H9 (cell line): ENCODE data around the gene ABHD5. TPM values are rescaled to one million over a fixed set of nuclear protein-coding genes. Genes with fewer than 3 reads are reported as not detected.
"Not testable (repeated sequence)": the region's sequence is repeated elsewhere in the genome, so short reads cannot be mapped to it uniquely, and the experiment has no call there.

Experiments used
- DNase-seq: peaks from one replicate; pipeline ENCODE4 v3.0.0-alpha.2; 2017
- H2AFZ ChIP-seq: one replicate; pipeline ENCODE4 v1.6.1; 2013; ENCODE audit warnings: mild to moderate bottlenecking, low read length, control low read depth, moderate library complexity
- H2AK5ac ChIP-seq: 2 replicates; pipeline ENCODE4 v1.6.1; 2013; ENCODE audit warnings: low read length, control low read depth, mixed read lengths; ENCODE audit not compliant: insufficient read length
- H2BK120ac ChIP-seq: one replicate; pipeline ENCODE4 v1.6.1; 2013; ENCODE audit warnings: low read depth, mild to moderate bottlenecking, low read length, control low read depth, inconsistent platforms; ENCODE audit not compliant: poor library complexity, severe bottlenecking
- H2BK12ac ChIP-seq: 2 replicates; pipeline ENCODE4 v1.6.1; 2013; ENCODE audit warnings: low read length, control low read depth, mixed read lengths, low read depth; ENCODE audit not compliant: insufficient read length
- H2BK15ac ChIP-seq: 2 replicates; pipeline ENCODE4 v1.6.1; 2013; ENCODE audit warnings: low read depth, low read length, control low read depth
- H2BK20ac ChIP-seq: one replicate; pipeline ENCODE4 v1.6.1; 2013; ENCODE audit warnings: low read depth, mild to moderate bottlenecking, low read length, control low read depth, inconsistent platforms; ENCODE audit not compliant: poor library complexity, severe bottlenecking
- H2BK5ac ChIP-seq: 2 replicates; pipeline ENCODE4 v1.6.1; 2013; ENCODE audit warnings: low read length, control low read depth, mixed read lengths; ENCODE audit not compliant: insufficient read length
- H3K14ac ChIP-seq: 2 replicates; pipeline ENCODE4 v1.6.1; 2013; ENCODE audit warnings: low read length, control low read depth; ENCODE audit not compliant: insufficient read depth
- H3K18ac ChIP-seq: 2 replicates; pipeline ENCODE4 v1.6.1; 2013; ENCODE audit warnings: low read depth, mild to moderate bottlenecking, mixed read lengths, low read length, control low read depth; ENCODE audit not compliant: insufficient read length
- H3K23ac ChIP-seq: 2 replicates; pipeline ENCODE4 v1.6.1; 2013; ENCODE audit warnings: low read length, control low read depth, mixed read lengths, low read depth; ENCODE audit not compliant: insufficient read length
- H3K23me2 ChIP-seq: 2 replicates; pipeline ENCODE4 v1.6.1; 2013; ENCODE audit warnings: low read depth, mild to moderate bottlenecking, mixed read lengths, low read length, control low read depth; ENCODE audit not compliant: insufficient read length, poor library complexity, severe bottlenecking
- H3K27ac ChIP-seq: 2 replicates; pipeline ENCODE4 v1.5.1; 2013; ENCODE audit warnings: low read length, control low read depth, mixed read lengths, low read depth; ENCODE audit not compliant: insufficient read length
- H3K27me3 ChIP-seq: 2 replicates; pipeline ENCODE4 v1.6.1; 2013; ENCODE audit warnings: low read length, control low read depth, inconsistent platforms; ENCODE audit not compliant: insufficient read depth
- H3K4ac ChIP-seq: 2 replicates; pipeline ENCODE4 v1.6.1; 2013; ENCODE audit warnings: low read depth, mild to moderate bottlenecking, control low read depth, inconsistent platforms, low read length, moderate library complexity
- H3K4me1 ChIP-seq: 2 replicates; pipeline ENCODE4 v1.6.1; 2013; ENCODE audit warnings: low read length, control low read depth, inconsistent platforms; ENCODE audit not compliant: insufficient read depth
- H3K4me2 ChIP-seq: 2 replicates; pipeline ENCODE4 v1.6.1; 2013; ENCODE audit warnings: low read length, control low read depth, mixed read lengths; ENCODE audit not compliant: insufficient read length, insufficient read depth
- H3K56ac ChIP-seq: 2 replicates; pipeline ENCODE4 v1.6.1; 2013; ENCODE audit warnings: low read depth, mild to moderate bottlenecking, mixed read lengths, low read length, control low read depth; ENCODE audit not compliant: insufficient read length
- H3K79me1 ChIP-seq: 2 replicates; pipeline ENCODE4 v1.6.1; 2013; ENCODE audit warnings: low read depth, mild to moderate bottlenecking, moderate library complexity, low read length, control low read depth, inconsistent platforms; ENCODE audit not compliant: insufficient read depth, poor library complexity, severe bottlenecking
- H3K79me2 ChIP-seq: 2 replicates; pipeline ENCODE4 v1.6.1; 2013; ENCODE audit warnings: low read length, control low read depth, inconsistent platforms; ENCODE audit not compliant: insufficient read depth
- H3K9ac ChIP-seq: 2 replicates; pipeline ENCODE4 v1.6.1; 2013; ENCODE audit warnings: low read length, control low read depth, mixed read lengths; ENCODE audit not compliant: insufficient read length; ENCODE audit errors: extremely low read depth
- H3K9me3 ChIP-seq: one replicate; pipeline ENCODE4 v1.6.1; 2013; ENCODE audit warnings: low read depth, low read length, inconsistent platforms; ENCODE audit not compliant: control insufficient read depth
- H3T11ph ChIP-seq: one replicate; pipeline ENCODE4 v1.6.1; 2013; ENCODE audit warnings: mild to moderate bottlenecking, low read length, control low read depth, inconsistent platforms
- H4K20me1 ChIP-seq: one replicate; pipeline ENCODE4 v1.6.1; 2013; ENCODE audit not compliant: control insufficient read depth, insufficient read length, insufficient read depth
- H4K5ac ChIP-seq: 2 replicates; pipeline ENCODE4 v1.6.1; 2013; ENCODE audit warnings: low read depth, mild to moderate bottlenecking, mixed read lengths, low read length, control low read depth; ENCODE audit not compliant: insufficient read length
- H4K8ac ChIP-seq: replicated peaks from 2 replicates; pipeline ENCODE4 v1.6.1; 2013; ENCODE audit warnings: low read length, control low read depth, mixed read lengths, low read depth; ENCODE audit not compliant: insufficient read length
- H4K91ac ChIP-seq: 2 replicates; pipeline ENCODE4 v1.6.1; 2013; ENCODE audit warnings: low read depth, mild to moderate bottlenecking, moderate library complexity, mixed read lengths, low read length, control low read depth; ENCODE audit not compliant: insufficient read length
- H3K27ac Mint-ChIP-seq, 3 experiments: 2 replicates in 2 of 3; 3 replicates in 1 of 3; pipeline ENCODE4 v1.8.0; 2020 to 2021; ENCODE audit warnings: mixed read lengths in 3 of 3, mild to moderate bottlenecking in 1 of 3, moderate library complexity in 1 of 3
- H3K27me3 Mint-ChIP-seq: 2 replicates; pipeline ENCODE4 v1.8.0; 2021; ENCODE audit warnings: low read depth, mild to moderate bottlenecking, moderate library complexity, mixed read lengths
- H3K36me3 Mint-ChIP-seq, 3 experiments: 2 replicates in 2 of 3; 3 replicates in 1 of 3; pipeline ENCODE4 v1.8.0; 2020 to 2021; ENCODE audit warnings: low read depth in 3 of 3, mixed read lengths in 3 of 3; ENCODE audit not compliant: insufficient read depth in 1 of 3
- H3K4me1 Mint-ChIP-seq, 2 experiments: 2 replicates each; pipeline ENCODE4 v1.8.0; 2020; ENCODE audit warnings: mixed read lengths in 2 of 2
- H3K4me3 Mint-ChIP-seq, 2 experiments: 2 replicates in 1 of 2; 3 replicates in 1 of 2; pipeline ENCODE4 v1.8.0; 2020 to 2021; ENCODE audit warnings: mild to moderate bottlenecking in 2 of 2, mixed read lengths in 2 of 2, moderate library complexity in 1 of 2
- H3K9me3 Mint-ChIP-seq, 2 experiments: 2 replicates in 1 of 2; 3 replicates in 1 of 2; pipeline ENCODE4 v1.8.0; 2020; ENCODE audit warnings: mild to moderate bottlenecking in 2 of 2, mixed read lengths in 2 of 2, moderate library complexity in 1 of 2
- CTCF ChIP-seq: fragments of 200-600 bp; sonication (generic); conservative IDR thresholded peaks from 3 replicates; pipeline ENCODE4 v1.8.0; 2021; ENCODE audit warnings: antibody characterized with exemption, mild to moderate bottlenecking
- WGBS: extraction: QIAGEN DNeasy Blood & Tissue Kit; methylation state at CpG from one replicate; pipeline ENCODE4 v1.1.7; 2013; ENCODE audit warnings: missing lambda C conversion rate, low lambda C conversion rate, mixed read lengths; ENCODE audit not compliant: insufficient read length; ENCODE audit errors: extremely low coverage; 5-methylcytosine and 5-hydroxymethylcytosine counted together
- total RNA-seq: library from RNA; stranded (reverse); gene quantifications from 2 replicates; pipeline ENCODE4 v1.2.1, GENCODE V29; 2021

The ABHD5 gene
- total RNA-seq, 1 experiment from 2014 or later = 13.1 TPM

GRCh38 chr3:43650345-43650744, 40.4 kb upstream of the ABHD5 start:
- Histone ChIP-seq H4K8ac (no peak overlapping the region), H2AK5ac (no peak overlapping the region), H2AFZ (no peak overlapping the region), H3K14ac (no peak overlapping the region), H2BK5ac (no peak overlapping the region), H4K20me1 (no peaks in the 10 kb centered on the region), H4K5ac (no peak overlapping the region), H3K18ac (no peak overlapping the region), H2BK20ac (no peak overlapping the region), H3K4ac (no peak overlapping the region), H3K56ac (no peak overlapping the region), H3K9me3 (no peaks in the 10 kb centered on the region), H3T11ph (no peak overlapping the region), H3K79me2 (no peaks in the 10 kb centered on the region), H2BK120ac (no peak overlapping the region), H3K23me2 (no peaks in the 10 kb centered on the region), H3K4me2 (no peak overlapping the region), H3K27ac (no peak overlapping the region), H3K27me3 (no peaks in the 10 kb centered on the region), H4K91ac (no peak overlapping the region), H3K79me1 (no peaks in the 10 kb centered on the region), H3K4me1 (no peaks in the 10 kb centered on the region; the same call in 1 of the 2 replicates), H3K9ac (no peak overlapping the region), H2BK15ac (no peak overlapping the region), H3K23ac (no peak overlapping the region), H2BK12ac (no peak overlapping the region)
- DNase-seq = no peak
- no peak overlapping the region for H3K27ac Mint-ChIP-seq
- H3K36me3 Mint-ChIP-seq = no peaks in the 10 kb centered on the region; a peak in 1 of 7 replicates
- no peak overlapping the region for H3K4me3 Mint-ChIP-seq
- TF ChIP-seq CTCF = no peak
- H3K27me3 Mint-ChIP-seq = peaks cover 2% of the 10 kb centered on the region; the same call in 1 of the 2 replicates
- peaks cover 24 to 25% of the 10 kb centered on the region in 2 experiments for H3K4me1 Mint-ChIP-seq
- WGBS = no CpG with 5 or more reads among the region's 1 CpG
- H3K9me3 Mint-ChIP-seq = no peaks in the 10 kb centered on the region

GRCh38 chr3:43656390-43656789, 34.3 kb upstream of the ABHD5 start:
- H3K36me3 Mint-ChIP-seq = peaks cover 0 to 14% (median 6%) of the 10 kb centered on the region in 3 experiments; a peak in 4 of 7 replicates
- not testable (repeated sequence) for H3K4ac ChIP-seq, H3K9me3 Mint-ChIP-seq, H2BK12ac ChIP-seq, H2AK5ac ChIP-seq, H3K79me2 ChIP-seq, H3K9me3 ChIP-seq, H3K56ac ChIP-seq, H4K5ac ChIP-seq, H2BK5ac ChIP-seq, H3K4me1 Mint-ChIP-seq, H4K91ac ChIP-seq, H4K20me1 ChIP-seq, H3K23me2 ChIP-seq, H3K27me3 Mint-ChIP-seq, H2AFZ ChIP-seq, H3K4me2 ChIP-seq, H2BK120ac ChIP-seq, H3K14ac ChIP-seq, H2BK20ac ChIP-seq, H3K79me1 ChIP-seq, H3K27me3 ChIP-seq, H3T11ph ChIP-seq, H3K27ac ChIP-seq, H3K18ac ChIP-seq, H3K23ac ChIP-seq, H3K4me1 ChIP-seq, H3K4me3 Mint-ChIP-seq, H2BK15ac ChIP-seq, H4K8ac ChIP-seq, DNase-seq, H3K9ac ChIP-seq, H3K27ac Mint-ChIP-seq
- WGBS = no CpG with 5 or more reads among the region's 22 CpGs
